Gastroesophageal sphincter (tissue), 3 donors: ENCODE measurements around the gene PI4KB.

Experiments
- POLR2A ChIP-seq, 2 donors: fragments of 450-650 bp; IDR thresholded peaks; one replicate each; pipeline ENCODE4 v1.6.1; 2017; ENCODE audit warnings: antibody characterized with exemption in 2 of 2, mild to moderate bottlenecking in 2 of 2, moderate library complexity in 1 of 2
- TF ChIP-seq, protein P1 (sequence below), 4 experiments: fragments of 200-600 bp in 2 of 4; fragments of 450-650 bp in 2 of 4; sonication (generic) in 1 of 4; IDR thresholded peaks; one replicate each; pipeline ENCODE4 v1.5.1; 2017 to 2019; ENCODE audit warnings: antibody characterized with exemption in 4 of 4, mild to moderate bottlenecking in 2 of 4, moderate library complexity in 2 of 4

- TF ChIP-seq, protein P1, sequence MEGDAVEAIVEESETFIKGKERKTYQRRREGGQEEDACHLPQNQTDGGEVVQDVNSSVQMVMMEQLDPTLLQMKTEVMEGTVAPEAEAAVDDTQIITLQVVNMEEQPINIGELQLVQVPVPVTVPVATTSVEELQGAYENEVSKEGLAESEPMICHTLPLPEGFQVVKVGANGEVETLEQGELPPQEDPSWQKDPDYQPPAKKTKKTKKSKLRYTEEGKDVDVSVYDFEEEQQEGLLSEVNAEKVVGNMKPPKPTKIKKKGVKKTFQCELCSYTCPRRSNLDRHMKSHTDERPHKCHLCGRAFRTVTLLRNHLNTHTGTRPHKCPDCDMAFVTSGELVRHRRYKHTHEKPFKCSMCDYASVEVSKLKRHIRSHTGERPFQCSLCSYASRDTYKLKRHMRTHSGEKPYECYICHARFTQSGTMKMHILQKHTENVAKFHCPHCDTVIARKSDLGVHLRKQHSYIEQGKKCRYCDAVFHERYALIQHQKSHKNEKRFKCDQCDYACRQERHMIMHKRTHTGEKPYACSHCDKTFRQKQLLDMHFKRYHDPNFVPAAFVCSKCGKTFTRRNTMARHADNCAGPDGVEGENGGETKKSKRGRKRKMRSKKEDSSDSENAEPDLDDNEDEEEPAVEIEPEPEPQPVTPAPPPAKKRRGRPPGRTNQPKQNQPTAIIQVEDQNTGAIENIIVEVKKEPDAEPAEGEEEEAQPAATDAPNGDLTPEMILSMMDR (IDR thresholded peaks at IDR 0.05) = no peak
- no peak for TF ChIP-seq POLR2A (IDR thresholded peaks at IDR 0.05)
Measured at GRCh38 chr1:151273924-151274466, 53.2 kb downstream of the PI4KB start.
